WTC11 (cell line): Measurements from ENCODE around the gene RFTN1.

Source experiments
- CTCF ChIP-seq: fragments of 200-600 bp; IDR thresholded peaks from 2 replicates; pipeline ENCODE4 v1.8.0; 2022; ENCODE audit warnings: antibody characterized with exemption
- RELA ChIP-seq: sonication (generic); formaldehyde crosslinking; IDR thresholded peaks from 2 replicates; pipeline ENCODE4 v1.8.1; 2022; ENCODE audit warnings: missing genetic modification reagents, mild to moderate bottlenecking, borderline replicate concordance
- TEAD1 ChIP-seq: sonication (generic); formaldehyde crosslinking; IDR thresholded peaks from 2 replicates; pipeline ENCODE4 v1.8.0; 2022; ENCODE audit warnings: mild to moderate bottlenecking, missing genetic modification reagents
- TF ChIP-seq, protein P1 (sequence below): sonication (generic); formaldehyde crosslinking; IDR thresholded peaks from 2 replicates; pipeline ENCODE4 v1.8.1; 2023; ENCODE audit warnings: mild to moderate bottlenecking, missing genetic modification reagents, moderate library complexity
- TF ChIP-seq, protein P2 (sequence below): sonication (generic); formaldehyde crosslinking; IDR thresholded peaks from 2 replicates; pipeline ENCODE4 v1.8.1; 2023; ENCODE audit warnings: mild to moderate bottlenecking, moderate library complexity, missing genetic modification reagents
- TF ChIP-seq, protein P3 (sequence below): sonication (generic); formaldehyde crosslinking; conservative IDR thresholded peaks from 2 replicates; pipeline ENCODE4 v1.8.1; 2023; ENCODE audit warnings: mild to moderate bottlenecking, low read depth, missing genetic modification reagents, moderate library complexity

- TF ChIP-seq CTCF (no peak), RELA (no peak), TEAD1 (CRISPR knock-in tag) (no peak)
- TF ChIP-seq, protein P1, sequence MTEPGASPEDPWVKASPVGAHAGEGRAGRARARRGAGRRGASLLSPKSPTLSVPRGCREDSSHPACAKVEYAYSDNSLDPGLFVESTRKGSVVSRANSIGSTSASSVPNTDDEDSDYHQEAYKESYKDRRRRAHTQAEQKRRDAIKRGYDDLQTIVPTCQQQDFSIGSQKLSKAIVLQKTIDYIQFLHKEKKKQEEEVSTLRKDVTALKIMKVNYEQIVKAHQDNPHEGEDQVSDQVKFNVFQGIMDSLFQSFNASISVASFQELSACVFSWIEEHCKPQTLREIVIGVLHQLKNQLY (CRISPR knock-in tag), result no peak
- TF ChIP-seq, protein P2, sequence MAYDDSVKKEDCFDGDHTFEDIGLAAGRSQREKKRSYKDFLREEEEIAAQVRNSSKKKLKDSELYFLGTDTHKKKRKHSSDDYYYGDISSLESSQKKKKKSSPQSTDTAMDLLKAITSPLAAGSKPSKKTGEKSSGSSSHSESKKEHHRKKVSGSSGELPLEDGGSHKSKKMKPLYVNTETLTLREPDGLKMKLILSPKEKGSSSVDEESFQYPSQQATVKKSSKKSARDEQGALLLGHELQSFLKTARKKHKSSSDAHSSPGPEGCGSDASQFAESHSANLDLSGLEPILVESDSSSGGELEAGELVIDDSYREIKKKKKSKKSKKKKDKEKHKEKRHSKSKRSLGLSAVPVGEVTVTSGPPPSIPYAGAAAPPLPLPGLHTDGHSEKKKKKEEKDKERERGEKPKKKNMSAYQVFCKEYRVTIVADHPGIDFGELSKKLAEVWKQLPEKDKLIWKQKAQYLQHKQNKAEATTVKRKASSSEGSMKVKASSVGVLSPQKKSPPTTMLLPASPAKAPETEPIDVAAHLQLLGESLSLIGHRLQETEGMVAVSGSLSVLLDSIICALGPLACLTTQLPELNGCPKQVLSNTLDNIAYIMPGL (CRISPR knock-in tag), result no peak
- TF ChIP-seq, protein P3, sequence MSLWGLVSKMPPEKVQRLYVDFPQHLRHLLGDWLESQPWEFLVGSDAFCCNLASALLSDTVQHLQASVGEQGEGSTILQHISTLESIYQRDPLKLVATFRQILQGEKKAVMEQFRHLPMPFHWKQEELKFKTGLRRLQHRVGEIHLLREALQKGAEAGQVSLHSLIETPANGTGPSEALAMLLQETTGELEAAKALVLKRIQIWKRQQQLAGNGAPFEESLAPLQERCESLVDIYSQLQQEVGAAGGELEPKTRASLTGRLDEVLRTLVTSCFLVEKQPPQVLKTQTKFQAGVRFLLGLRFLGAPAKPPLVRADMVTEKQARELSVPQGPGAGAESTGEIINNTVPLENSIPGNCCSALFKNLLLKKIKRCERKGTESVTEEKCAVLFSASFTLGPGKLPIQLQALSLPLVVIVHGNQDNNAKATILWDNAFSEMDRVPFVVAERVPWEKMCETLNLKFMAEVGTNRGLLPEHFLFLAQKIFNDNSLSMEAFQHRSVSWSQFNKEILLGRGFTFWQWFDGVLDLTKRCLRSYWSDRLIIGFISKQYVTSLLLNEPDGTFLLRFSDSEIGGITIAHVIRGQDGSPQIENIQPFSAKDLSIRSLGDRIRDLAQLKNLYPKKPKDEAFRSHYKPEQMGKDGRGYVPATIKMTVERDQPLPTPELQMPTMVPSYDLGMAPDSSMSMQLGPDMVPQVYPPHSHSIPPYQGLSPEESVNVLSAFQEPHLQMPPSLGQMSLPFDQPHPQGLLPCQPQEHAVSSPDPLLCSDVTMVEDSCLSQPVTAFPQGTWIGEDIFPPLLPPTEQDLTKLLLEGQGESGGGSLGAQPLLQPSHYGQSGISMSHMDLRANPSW (CRISPR knock-in tag), result no peak
These were observed 197.9 kb downstream of the RFTN1 start for GRCh38 chr3:16315623-16316022.
